Right renal cortex interstitium (tissue), 3 donors: ENCODE results near the gene SPATA6L. TPM values are rescaled to one million over a fixed set of nuclear protein-coding genes. Genes with fewer than 3 reads are reported as not detected.

Source experiments
- DNase-seq, 3 donors: peaks; one replicate each; pipeline ENCODE4 v3.0.0-alpha.2; 2013; ENCODE audit warnings: low read depth in 3 of 3, low spot score in 2 of 3
- polyA plus RNA-seq, 3 donors: library from polyadenylated mRNA; unstranded; fragments of 120-200 nt; gene quantifications; one replicate each; pipeline ENCODE4 v1.2.1, GENCODE V29; 2013; ENCODE audit not compliant: insufficient read length in 3 of 3

The SPATA6L gene
- polyA plus RNA-seq, result 1 to 10 TPM; 3.0 to 3.5 (median 3.1) TPM

- DNase-seq, result no peak
Measured at GRCh38 chr9:4666042-4666699, at the start of gene SPATA6L. TSS of gene SPATA6L (minus strand) at chr9:4666480. CDS start at chr9:4666250, 230 bp downstream.

GRCh38 chr9:4714266-4715016 lies 48.2 kb upstream of the SPATA6L start:
- DNase-seq, result no peak

- no peak for DNase-seq
Measured at GRCh38 chr9:4713849-4714248, 47.6 kb upstream of the SPATA6L start.

GRCh38 chr9:4709380-4709779 lies 43.1 kb upstream of the SPATA6L start:
- no peak for DNase-seq

- no peak for DNase-seq
Measured at GRCh38 chr9:4706971-4707622, 40.8 kb upstream of the SPATA6L start.

GRCh38 chr9:4706021-4706420 lies 39.7 kb upstream of the SPATA6L start:
- DNase-seq, result no peak

GRCh38 chr9:4704129-4704528 lies 37.8 kb upstream of the SPATA6L start:
- no peak for DNase-seq

- no peak for DNase-seq
Measured at GRCh38 chr9:4701526-4701925, 35.2 kb upstream of the SPATA6L start.

GRCh38 chr9:4700932-4701331 lies 34.7 kb upstream of the SPATA6L start:
- DNase-seq, result no peak

- no peak for DNase-seq
Measured at GRCh38 chr9:4700091-4700490, 33.8 kb upstream of the SPATA6L start.

GRCh38 chr9:4691795-4692194 lies 25.5 kb upstream of the SPATA6L start:
- no peak for DNase-seq

GRCh38 chr9:4690144-4690543 lies 23.9 kb upstream of the SPATA6L start:
- no peak for DNase-seq

- no peak for DNase-seq
Measured at GRCh38 chr9:4689687-4690104, 23.4 kb upstream of the SPATA6L start.

- no peak for DNase-seq
Measured at GRCh38 chr9:4689021-4689420, 22.7 kb upstream of the SPATA6L start.

- DNase-seq, result no peak
Measured at GRCh38 chr9:4686584-4686983, 20.3 kb upstream of the SPATA6L start.

- no peak for DNase-seq
Measured at GRCh38 chr9:4686112-4686511, 19.8 kb upstream of the SPATA6L start.

- DNase-seq, result no peak
Measured at GRCh38 chr9:4684820-4685219, 18.5 kb upstream of the SPATA6L start.

- no peak for DNase-seq
Measured at GRCh38 chr9:4680750-4681149, 14.5 kb upstream of the SPATA6L start.

GRCh38 chr9:4680173-4680525 lies 13.9 kb upstream of the SPATA6L start:
- no peak for DNase-seq

GRCh38 chr9:4679268-4680172 lies 13.2 kb upstream of the SPATA6L start, which contains the start of gene CDC37L1:
TSS of gene CDC37L1 (plus strand) at chr9:4679569. CDS start at chr9:4679768, 199 bp downstream.
- peak; percentile 85 to 94 (median 91) for DNase-seq
